Astrocyte (in vitro differentiated cells and primary cell): Measurements from ENCODE around the gene PSME1. TPM values are rescaled to one million over a fixed set of nuclear protein-coding genes. Genes with fewer than 3 reads are reported as not detected.

Experiments
- DNase-seq: peaks from one replicate; pipeline ENCODE4 v3.0.0-alpha.2; 2010; ENCODE audit warnings: low read depth
- FAIRE-seq: peaks from 2 replicates; lab custom pipeline; 2011; peaks lifted over from hg19 to GRCh38; lab: Jason Lieb, UNC
- H2AFZ ChIP-seq: 2 replicates; pipeline ENCODE4 v1.6.0; 2012; ENCODE audit warnings: low read depth, low read length, inconsistent platforms
- H3K27ac ChIP-seq: 2 replicates; pipeline ENCODE4 v1.5.1; 2011; ENCODE audit warnings: low read depth, low read length, inconsistent platforms
- H3K27me3 ChIP-seq: 2 replicates; pipeline ENCODE4 v1.6.0; 2011; ENCODE audit warnings: low read length, inconsistent platforms; ENCODE audit not compliant: insufficient read depth
- H3K36me3 ChIP-seq: 2 replicates; pipeline ENCODE4 v1.5.1; 2011; ENCODE audit warnings: low read length, inconsistent platforms; ENCODE audit not compliant: insufficient read depth
- H3K4me1 ChIP-seq: 2 replicates; pipeline ENCODE4 v1.5.1; 2011; ENCODE audit warnings: low read length, inconsistent platforms; ENCODE audit not compliant: insufficient read depth
- H3K4me2 ChIP-seq: 2 replicates; pipeline ENCODE4 v1.6.0; 2012; ENCODE audit warnings: low read length, inconsistent platforms
- H3K4me3 ChIP-seq: 2 replicates; pipeline ENCODE4 v1.5.1; 2011; ENCODE audit warnings: low read depth, mild to moderate bottlenecking, low read length, inconsistent platforms; ENCODE audit not compliant: insufficient read depth
- H3K79me2 ChIP-seq: 2 replicates; pipeline ENCODE4 v1.6.0; 2012; ENCODE audit warnings: mild to moderate bottlenecking, low read length, inconsistent platforms; ENCODE audit not compliant: insufficient read depth
- H3K9ac ChIP-seq: 2 replicates; pipeline ENCODE4 v1.6.0; 2012; ENCODE audit warnings: mild to moderate bottlenecking, low read length, inconsistent platforms
- H3K9me3 ChIP-seq: 2 replicates; pipeline ENCODE4 v1.5.1; 2012; ENCODE audit warnings: low read depth, mild to moderate bottlenecking, low read length, inconsistent platforms; ENCODE audit not compliant: insufficient read depth
- H4K20me1 ChIP-seq: 2 replicates; pipeline ENCODE4 v1.6.0; 2012; ENCODE audit warnings: low read length, inconsistent platforms; ENCODE audit not compliant: insufficient read depth
- H3K27ac Mint-ChIP-seq: one replicate; pipeline ENCODE4 v1.8.0; 2021; ENCODE audit warnings: mild to moderate bottlenecking, mixed read lengths; ENCODE audit not compliant: unreplicated experiment
- H3K27me3 Mint-ChIP-seq: one replicate; pipeline ENCODE4 v1.8.0; 2021; ENCODE audit warnings: low read depth, mixed read lengths; ENCODE audit not compliant: unreplicated experiment
- H3K36me3 Mint-ChIP-seq: one replicate; pipeline ENCODE4 v1.8.0; 2021; ENCODE audit warnings: low read depth, mixed read lengths; ENCODE audit not compliant: unreplicated experiment
- H3K4me1 Mint-ChIP-seq: one replicate; pipeline ENCODE4 v1.8.0; 2021; ENCODE audit warnings: low read depth, mixed read lengths; ENCODE audit not compliant: unreplicated experiment
- H3K4me3 Mint-ChIP-seq: one replicate; pipeline ENCODE4 v1.8.0; 2021; ENCODE audit warnings: mild to moderate bottlenecking, moderate library complexity, mixed read lengths; ENCODE audit not compliant: unreplicated experiment
- H3K9me3 Mint-ChIP-seq: one replicate; pipeline ENCODE4 v1.8.0; 2021; ENCODE audit warnings: mild to moderate bottlenecking, mixed read lengths; ENCODE audit not compliant: unreplicated experiment
- EZH2 ChIP-seq: IDR thresholded peaks from 2 replicates; pipeline ENCODE4 v1.6.1; 2012; ENCODE audit warnings: mild to moderate bottlenecking, low read length, inconsistent platforms; ENCODE audit not compliant: insufficient read depth
- total RNA-seq: library from RNA; stranded (reverse); gene quantifications from 2 replicates; pipeline ENCODE4 v1.2.1, GENCODE V29; 2021
- TF ChIP-seq, protein P1 (sequence below): IDR thresholded peaks from 2 replicates; pipeline ENCODE4 v1.5.1; 2011; ENCODE audit warnings: low read depth, mild to moderate bottlenecking, inconsistent platforms, low read length, moderate library complexity; ENCODE audit not compliant: insufficient read depth

The PSME1 gene
- total RNA-seq, 1 donor from 2014 or later = 122 TPM

DNA sequence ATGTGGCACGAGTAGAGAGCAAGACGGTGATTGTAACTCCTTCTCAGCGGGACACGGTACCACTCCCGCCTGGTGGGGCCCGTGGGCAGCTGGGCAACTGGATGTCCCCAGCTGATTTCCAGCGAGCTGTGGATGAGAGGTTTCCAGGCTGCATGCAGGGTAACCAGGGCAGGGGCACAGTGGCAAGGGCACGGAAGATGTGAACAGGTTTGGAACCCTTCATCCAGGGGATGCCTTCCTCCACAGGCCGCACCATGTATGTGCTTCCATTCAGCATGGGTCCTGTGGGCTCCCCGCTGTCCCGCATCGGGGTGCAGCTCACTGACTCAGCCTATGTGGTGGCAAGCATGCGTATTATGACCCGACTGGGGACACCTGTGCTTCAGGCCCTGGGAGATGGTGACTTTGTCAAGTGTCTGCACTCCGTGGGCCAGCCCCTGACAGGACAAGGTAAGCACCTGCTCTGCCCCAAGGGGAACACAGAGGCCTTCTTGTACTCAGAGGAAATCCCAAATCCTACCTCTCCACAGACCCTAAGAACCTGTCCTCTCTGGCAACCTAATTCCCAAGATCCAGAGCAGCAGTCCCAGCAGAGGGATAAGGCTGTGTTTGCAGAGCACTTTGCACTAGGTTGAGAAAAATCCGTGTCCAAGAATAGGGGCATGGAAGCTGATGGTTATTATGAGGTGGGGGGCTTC is 37.6 kb upstream of the PSME1 start:
- Histone ChIP-seq H3K9me3 (no peaks in the 10 kb centered on the region), H2AFZ (no peak overlapping the region), H4K20me1 (no peaks in the 10 kb centered on the region), H3K4me2 (no peak overlapping the region), H3K79me2 (no peaks in the 10 kb centered on the region), H3K9ac (no peak overlapping the region), H3K4me3 (no peak overlapping the region), H3K36me3 (no peaks in the 10 kb centered on the region), H3K4me1 (peaks cover 6% of the 10 kb centered on the region), H3K27ac (no peak overlapping the region), H3K27me3 (no peaks in the 10 kb centered on the region)
- Mint-ChIP-seq H3K27me3 (no peaks in the 10 kb centered on the region), H3K27ac (no peak overlapping the region), H3K36me3 (peaks cover 34% of the 10 kb centered on the region), H3K4me1 (peaks cover 10% of the 10 kb centered on the region), H3K4me3 (no peak overlapping the region), H3K9me3 (no peaks in the 10 kb centered on the region)
- TF ChIP-seq, protein P1, sequence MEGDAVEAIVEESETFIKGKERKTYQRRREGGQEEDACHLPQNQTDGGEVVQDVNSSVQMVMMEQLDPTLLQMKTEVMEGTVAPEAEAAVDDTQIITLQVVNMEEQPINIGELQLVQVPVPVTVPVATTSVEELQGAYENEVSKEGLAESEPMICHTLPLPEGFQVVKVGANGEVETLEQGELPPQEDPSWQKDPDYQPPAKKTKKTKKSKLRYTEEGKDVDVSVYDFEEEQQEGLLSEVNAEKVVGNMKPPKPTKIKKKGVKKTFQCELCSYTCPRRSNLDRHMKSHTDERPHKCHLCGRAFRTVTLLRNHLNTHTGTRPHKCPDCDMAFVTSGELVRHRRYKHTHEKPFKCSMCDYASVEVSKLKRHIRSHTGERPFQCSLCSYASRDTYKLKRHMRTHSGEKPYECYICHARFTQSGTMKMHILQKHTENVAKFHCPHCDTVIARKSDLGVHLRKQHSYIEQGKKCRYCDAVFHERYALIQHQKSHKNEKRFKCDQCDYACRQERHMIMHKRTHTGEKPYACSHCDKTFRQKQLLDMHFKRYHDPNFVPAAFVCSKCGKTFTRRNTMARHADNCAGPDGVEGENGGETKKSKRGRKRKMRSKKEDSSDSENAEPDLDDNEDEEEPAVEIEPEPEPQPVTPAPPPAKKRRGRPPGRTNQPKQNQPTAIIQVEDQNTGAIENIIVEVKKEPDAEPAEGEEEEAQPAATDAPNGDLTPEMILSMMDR = no peak
- no peak for TF ChIP-seq EZH2
- DNase-seq = no peak
- no peak for FAIRE-seq

DNA sequence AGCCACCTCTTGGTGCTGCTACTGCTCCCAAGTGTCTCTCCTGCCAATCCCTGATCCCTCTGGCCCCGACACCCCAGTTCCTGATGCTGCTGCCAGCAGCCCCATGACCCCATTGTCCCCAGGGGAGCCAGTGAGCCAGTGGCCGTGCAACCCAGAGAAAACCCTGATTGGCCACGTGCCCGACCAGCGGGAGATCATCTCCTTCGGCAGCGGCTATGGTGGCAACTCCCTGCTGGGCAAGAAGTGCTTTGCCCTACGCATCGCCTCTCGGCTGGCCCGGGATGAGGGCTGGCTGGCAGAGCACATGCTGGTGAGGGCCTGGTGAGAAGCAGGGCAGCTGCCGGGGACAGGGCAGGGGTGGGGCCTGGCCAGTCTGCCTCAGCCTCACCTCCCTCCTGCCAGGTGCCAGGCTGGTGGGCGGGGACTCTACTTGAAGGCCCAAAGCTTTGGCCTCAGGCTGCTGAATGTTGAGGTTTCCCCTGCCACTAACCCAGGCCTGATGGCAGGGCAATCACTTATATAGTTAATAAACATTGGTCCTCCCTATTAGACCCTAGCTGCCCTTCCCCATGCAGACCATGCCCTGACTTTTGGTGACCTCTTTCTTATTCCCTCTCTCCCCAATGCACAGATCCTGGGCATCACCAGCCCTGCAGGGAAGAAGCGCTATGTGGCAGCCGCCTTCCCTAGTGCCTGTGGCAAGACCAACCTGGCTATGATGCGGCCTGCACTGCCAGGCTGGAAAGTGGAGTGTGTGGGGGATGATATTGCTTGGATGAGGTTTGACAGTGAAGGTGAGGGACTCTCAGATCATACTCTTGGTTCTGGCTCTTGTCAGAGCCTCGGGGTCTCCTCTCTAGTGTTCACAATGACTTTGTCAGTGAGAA is 36.8 kb upstream of the PSME1 start:
- TF ChIP-seq, protein P1 = no peak
- no peak for TF ChIP-seq EZH2
- H3K36me3 Mint-ChIP-seq = peaks cover 42% of the 10 kb centered on the region
- H3K4me1 Mint-ChIP-seq = peaks cover 6% of the 10 kb centered on the region
- no peaks in the 10 kb centered on the region for H3K27me3 Mint-ChIP-seq
- no peak for FAIRE-seq
- Histone ChIP-seq H3K9me3 (no peaks in the 10 kb centered on the region), H3K79me2 (no peaks in the 10 kb centered on the region), H3K9ac (no peak overlapping the region), H3K4me3 (no peak overlapping the region), H3K27ac (no peak overlapping the region), H3K4me1 (peaks cover 6% of the 10 kb centered on the region), H3K27me3 (no peaks in the 10 kb centered on the region), H3K4me2 (no peak overlapping the region), H3K36me3 (no peaks in the 10 kb centered on the region), H2AFZ (no peak overlapping the region), H4K20me1 (no peaks in the 10 kb centered on the region)
- H3K9me3 Mint-ChIP-seq = no peaks in the 10 kb centered on the region
- H3K4me3 Mint-ChIP-seq = no peak overlapping the region
- H3K27ac Mint-ChIP-seq = peak overlapping the region; percentile 26
- DNase-seq = no peak
